Fibroblast of pulmonary artery (primary cell): ENCODE results near the gene CSRP1.
A peak's percentile ranks its signal among the peaks of the same experiment; 100 is the strongest.

Source experiments
- DNase-seq: peaks from one replicate; pipeline ENCODE4 v3.0.0-alpha.2; 2010; ENCODE audit warnings: low read depth
- H3K4me3 ChIP-seq: replicated peaks from 2 replicates; pipeline ENCODE4 v1.5.1; 2011; ENCODE audit warnings: low read depth, mild to moderate bottlenecking, control low read depth, low read length, moderate library complexity
- TF ChIP-seq, protein P1 (sequence below): IDR thresholded peaks from 2 replicates; pipeline ENCODE4 v1.5.1; 2011; ENCODE audit warnings: mild to moderate bottlenecking, control low read depth, low read length, inconsistent platforms; ENCODE audit errors: missing control alignments

Gene CSRP1

DNA sequence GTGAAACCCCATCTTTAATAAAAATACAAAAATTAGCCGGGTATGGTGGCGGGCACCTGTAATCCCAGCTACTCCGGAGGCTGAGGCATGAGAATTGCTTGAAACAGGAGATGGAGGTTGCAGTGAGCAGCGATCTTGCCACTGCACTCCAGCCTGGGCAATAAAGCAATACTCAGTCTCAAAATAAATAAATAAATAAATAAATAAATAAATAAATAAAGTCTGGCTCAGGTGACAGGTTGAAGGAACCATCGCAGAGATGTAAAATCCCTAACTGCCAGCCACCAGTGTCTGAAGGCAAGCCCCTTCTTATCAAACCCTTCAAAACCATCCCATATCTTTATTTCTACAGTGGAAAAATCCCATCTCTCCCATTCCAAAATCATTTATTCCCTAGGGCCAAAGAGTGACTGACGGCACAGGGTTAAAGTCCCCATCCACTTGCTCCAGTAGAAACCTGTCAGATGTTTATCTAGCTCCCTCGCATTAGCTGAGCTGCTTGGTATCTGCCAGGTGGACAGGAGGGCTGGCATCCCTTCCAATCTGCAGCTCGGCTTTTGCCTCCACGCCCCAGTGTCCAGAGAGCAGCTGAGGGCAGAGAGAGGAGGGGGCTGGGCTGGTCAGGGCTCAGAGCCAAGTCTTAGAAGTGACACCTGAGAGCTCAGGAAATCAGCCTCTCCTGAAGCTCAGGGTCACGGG lies 5.0 kb downstream of the CSRP1 start:
- no peak for DNase-seq
- TF ChIP-seq, protein P1, sequence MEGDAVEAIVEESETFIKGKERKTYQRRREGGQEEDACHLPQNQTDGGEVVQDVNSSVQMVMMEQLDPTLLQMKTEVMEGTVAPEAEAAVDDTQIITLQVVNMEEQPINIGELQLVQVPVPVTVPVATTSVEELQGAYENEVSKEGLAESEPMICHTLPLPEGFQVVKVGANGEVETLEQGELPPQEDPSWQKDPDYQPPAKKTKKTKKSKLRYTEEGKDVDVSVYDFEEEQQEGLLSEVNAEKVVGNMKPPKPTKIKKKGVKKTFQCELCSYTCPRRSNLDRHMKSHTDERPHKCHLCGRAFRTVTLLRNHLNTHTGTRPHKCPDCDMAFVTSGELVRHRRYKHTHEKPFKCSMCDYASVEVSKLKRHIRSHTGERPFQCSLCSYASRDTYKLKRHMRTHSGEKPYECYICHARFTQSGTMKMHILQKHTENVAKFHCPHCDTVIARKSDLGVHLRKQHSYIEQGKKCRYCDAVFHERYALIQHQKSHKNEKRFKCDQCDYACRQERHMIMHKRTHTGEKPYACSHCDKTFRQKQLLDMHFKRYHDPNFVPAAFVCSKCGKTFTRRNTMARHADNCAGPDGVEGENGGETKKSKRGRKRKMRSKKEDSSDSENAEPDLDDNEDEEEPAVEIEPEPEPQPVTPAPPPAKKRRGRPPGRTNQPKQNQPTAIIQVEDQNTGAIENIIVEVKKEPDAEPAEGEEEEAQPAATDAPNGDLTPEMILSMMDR, result no peak
- no peak overlapping the region for H3K4me3 ChIP-seq

DNA sequence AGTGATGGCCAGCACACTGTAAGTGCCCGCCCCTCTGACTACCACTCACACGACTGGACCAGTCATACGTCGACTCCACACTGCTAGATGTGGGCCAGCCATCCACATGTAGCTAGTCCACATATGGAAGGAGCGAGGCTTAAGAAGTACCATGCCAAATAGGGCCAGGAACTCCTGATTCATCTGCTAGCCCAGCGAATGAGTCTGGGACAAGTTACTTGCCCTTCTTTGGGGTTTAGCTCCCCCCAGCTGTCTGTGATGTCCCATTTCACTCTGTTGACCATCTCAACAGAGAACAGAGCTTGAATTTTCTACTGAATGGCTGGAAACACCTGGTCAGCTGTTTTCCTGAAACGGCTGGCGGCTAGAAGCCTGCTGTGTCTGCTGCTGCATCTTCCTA lies 5.8 kb downstream of the CSRP1 start:
- TF ChIP-seq, protein P1, result no peak
- peak; percentile 52 for DNase-seq
- no peak overlapping the region for H3K4me3 ChIP-seq

DNA sequence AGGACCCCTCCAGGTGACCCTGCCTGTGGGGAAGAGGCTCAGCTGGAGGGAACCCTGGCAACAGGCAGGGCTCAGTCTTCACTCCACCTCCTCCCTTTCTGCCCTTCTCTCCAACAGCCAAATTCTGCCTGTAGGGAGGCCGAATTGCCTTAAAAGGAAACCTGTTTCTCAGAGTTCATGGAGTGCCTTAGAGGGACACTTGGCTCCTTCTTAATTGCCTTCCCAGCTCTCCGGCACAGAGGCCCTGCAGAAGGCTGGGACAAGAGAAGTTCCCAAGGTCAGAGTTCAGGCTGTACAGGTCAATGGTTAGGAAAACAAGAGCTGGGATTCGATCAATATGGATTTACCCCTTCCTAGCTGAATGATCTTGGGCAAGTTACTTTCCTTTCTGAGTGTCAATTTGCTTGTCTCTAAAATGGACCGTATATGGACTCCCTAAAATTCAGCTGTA lies 6.2 kb downstream of the CSRP1 start:
- H3K4me3 ChIP-seq, result no peak overlapping the region
- peak; percentile 55 for DNase-seq
- TF ChIP-seq, protein P1, result no peak

DNA sequence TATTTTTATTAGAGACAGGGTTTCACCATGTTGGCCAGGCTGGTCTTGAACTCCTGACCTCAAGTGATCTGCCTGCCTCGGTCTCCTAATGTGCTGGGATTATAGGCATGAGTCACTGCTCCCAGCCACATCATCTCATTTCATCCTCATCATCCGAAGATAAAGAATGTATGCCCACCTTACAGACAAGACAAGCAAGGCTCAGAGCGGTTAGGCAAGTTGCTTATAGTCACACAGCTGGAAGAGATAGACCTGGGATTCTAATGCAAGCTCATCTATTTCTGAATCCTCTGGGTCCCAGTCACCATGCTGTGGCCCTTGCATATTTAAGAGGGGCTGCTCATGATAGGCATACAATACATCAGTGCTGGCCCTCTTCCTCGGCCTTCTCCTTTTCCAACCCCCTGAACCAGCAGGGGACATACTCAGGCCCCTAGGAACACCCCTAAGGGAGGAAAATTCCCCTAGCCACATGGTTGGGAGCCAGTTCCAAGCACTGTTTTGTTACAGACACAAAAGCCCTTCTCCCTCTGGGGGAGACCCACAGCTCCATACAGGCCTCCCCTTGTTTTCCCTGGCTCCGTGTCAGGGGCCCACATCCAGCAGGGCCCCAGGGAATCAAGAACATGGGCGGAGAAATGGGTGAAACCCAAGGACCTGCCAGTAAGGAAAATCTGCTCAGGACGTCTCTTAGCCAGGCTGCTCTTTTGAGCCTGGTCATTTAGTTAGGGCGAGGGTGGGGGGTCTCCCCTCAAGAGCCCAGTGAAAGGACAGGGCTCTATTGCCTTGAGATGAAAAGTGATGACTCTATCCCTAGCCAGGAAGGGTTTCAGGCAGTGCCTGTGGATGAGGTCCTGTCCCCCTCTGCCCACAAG lies 6.9 kb downstream of the CSRP1 start:
- TF ChIP-seq, protein P1, result no peak
- DNase-seq, result peak; percentile 39
- H3K4me3 ChIP-seq, result no peak overlapping the region

DNA sequence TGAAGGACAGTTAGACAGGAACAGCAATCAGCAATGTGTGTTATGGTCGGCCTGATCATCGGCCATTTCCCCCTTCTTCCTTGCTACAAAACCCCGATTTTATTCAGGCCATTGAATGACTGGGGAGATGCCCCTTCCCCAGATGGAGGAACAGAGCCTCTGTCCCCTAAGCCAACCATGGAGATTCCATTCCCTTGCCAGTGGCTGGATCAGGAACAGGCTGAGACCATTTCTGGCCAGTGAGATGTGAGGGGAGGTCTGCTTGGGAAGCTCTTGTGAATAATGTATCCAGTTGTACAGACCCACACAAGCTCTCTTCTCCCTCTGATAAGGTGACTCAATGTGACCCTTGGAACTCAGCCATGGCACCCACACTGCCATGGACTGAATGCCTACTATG lies 7.7 kb downstream of the CSRP1 start:
- no peak overlapping the region for H3K4me3 ChIP-seq
- no peak for DNase-seq
- TF ChIP-seq, protein P1, result no peak

DNA sequence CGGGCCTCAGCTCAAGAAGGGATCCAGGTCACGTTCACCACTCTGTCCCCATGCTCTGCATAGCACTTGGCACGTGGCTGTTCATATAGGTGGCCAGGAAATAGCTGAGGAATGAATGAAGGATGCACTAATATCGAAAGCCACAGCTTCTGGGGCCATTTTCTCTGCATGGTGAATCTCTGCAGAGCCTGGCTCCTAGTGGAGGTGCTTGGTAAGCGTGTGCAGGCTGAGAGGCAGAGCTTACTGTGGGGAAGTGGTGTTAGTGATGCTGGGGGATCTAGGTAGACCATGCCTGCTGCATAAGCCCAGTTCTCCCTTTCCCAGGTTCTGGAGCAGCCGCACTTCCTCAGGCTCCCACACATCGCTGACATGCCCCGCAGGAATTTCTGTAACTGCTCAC lies 8.3 kb downstream of the CSRP1 start:
- TF ChIP-seq, protein P1, result peak; percentile 11
- DNase-seq, result peak; percentile 42
- H3K4me3 ChIP-seq, result no peak overlapping the region
